Activated T-cell treated with anti-CD3 and anti-CD28 coated beads for 4 hours (primary cell): ENCODE results near the gene SRA1.

Experiments
- DNase-seq: peaks from one replicate; pipeline ENCODE4 v3.0.0-alpha.2; 2020

The SRA1 gene

DNA sequence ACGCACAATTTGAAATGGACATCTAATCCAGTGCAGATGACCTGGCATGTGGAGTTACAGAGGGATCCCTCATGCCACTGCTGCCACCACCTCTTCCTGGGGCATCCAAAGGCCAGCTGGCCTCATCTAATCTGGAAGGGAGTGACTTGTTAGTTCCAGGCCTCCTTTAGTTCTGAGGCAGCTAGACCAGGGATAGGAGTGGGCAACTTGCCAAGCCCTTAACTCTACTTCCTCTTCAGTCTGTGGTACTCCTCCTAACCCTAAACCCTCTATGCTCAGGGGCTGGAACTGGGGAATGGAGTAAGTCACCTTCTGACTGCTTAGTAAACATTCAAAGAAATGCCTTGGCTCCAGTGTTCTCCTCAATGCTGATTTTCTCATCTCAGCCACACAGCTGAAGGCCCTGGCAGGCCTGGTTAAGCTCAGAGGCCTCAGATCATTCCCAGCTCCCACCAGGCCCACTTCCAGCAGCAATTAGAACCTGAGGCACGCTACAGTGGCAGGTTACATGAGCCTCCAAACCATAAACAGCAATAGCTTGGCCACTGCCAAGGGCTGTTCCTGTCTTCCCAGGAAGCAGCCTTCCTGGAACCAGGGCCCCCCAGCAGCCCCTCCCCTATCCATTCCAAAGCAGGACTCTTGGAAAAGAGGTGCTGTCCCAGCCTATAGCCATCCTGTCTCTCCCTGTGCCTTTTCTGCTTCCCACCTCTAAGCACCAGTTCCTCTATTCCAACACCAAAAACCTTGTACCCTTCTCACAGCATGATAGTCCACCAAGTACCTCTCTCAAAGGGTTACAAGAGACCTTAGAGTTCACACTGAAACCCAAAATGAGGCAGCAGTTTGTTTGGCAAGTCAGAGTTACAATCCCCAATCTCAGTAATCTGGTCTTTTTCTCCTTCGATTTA, 7.8 kb downstream of the SRA1 start:
- no peak for DNase-seq

DNA sequence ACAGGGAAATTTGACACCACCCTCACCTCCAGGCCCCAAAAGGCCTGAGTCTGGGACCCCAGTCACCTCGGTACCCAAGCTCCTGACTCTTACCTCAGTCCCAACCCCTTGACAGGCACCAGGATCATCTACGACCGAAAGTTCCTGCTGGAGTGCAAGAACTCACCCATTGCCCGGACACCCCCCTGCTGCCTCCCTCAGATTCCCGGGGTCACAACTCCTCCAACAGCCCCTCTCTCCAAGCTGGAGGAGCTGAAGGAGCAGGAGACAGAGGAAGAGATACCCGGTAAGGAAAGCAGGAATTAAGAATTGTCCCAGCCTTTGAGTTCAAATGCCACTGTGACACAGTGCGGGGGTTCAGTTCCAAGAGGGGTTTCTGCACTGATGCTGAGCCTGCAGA, 8.5 kb downstream of the SRA1 start:
- no peak for DNase-seq

DNA sequence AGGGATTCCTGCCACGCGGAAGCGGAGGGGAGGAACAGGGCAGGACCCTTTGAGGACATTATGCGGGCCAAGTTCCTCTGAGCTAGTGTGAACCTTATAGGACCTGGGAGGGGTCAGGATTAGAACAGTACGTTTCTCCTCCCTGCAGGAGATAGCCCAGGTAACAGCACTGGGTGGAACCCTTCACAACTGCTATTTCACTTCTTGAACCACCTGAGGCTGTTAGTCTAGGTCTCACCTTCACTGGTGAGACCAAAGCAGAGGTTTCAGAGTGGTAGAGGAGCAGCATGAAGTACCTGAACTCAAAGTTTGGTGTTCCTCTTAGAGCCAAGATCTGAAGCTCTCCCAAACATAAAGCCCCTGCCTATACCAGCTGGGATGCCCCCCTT, 9.0 kb downstream of the SRA1 start:
- DNase-seq: no peak

DNA sequence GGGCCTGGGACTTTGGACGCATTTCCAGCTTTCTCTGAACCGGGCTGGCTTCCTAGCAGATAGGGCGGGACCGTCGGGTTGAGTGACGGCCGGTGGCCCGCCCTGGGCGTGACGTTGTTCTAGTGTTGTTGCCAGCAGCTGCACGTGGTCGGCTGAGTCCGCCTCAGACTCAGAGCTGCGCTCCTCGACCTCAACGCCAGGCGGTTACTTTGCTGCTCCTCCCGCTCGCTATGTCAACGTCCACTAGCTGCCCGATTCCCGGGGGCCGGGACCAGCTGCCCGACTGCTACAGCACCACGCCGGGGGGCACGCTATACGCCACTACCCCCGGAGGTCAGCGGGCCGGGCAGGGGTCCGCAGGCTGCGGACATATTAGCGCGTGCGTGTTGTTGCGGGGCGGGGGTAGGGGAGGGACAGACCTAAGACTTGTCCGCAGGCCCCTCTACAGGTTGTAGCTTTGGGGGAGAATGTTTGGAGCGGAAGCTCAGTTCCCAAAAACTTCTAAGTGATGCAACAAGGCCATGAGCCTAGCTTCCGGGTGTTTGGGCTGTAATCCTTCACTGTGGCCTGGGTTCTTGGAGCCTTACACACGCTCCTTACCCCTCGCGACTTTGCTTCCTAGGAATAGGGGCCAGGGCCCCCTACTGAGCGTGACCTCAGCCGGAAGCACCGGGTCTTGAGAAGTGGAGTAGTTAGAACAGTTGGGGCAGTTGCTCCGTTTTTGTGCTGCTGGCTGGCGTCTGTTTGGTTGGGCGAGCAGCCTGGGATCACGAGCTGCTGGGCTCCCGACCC, 9.6 kb downstream of the SRA1 start, which contains the start of gene EIF4EBP3:
Gene EIF4EBP3 (plus strand): TSS at position 155 of the 792 bp plus-strand sequence. CDS start 76 bp downstream, at position 231.
- peak; percentile 76 for DNase-seq

DNA sequence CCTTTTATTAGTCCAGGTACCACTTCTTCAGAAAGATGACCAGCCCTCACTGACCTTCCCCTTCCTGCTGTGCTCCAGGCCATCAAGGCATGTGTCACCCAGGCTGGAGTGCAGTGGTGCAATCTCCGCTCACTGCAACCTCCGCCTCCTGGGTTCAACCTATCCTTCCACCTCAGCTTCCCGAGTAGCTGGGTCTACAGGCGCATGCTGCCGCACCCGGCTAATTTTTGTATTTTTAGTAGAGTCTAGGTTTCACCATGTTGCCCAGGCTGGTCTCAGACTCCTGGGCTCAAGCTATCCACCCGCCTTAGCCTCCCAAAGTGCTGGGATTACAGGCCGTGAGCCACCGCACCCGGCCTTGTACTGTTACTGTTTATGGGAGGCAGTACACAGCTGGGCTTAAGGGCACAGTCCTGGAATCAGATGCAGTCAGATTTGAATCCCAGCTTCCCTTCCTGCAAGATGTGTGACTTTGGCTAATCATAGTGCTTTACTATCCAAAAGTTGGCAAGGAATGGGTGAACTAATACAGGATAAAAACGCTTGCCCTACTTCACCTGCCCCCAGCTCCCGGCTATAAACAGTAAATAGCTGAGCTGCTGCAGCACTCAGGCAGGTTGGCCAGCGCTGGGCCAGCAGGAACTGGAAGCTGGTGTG, 10.3 kb downstream of the SRA1 start:
- DNase-seq: no peak

DNA sequence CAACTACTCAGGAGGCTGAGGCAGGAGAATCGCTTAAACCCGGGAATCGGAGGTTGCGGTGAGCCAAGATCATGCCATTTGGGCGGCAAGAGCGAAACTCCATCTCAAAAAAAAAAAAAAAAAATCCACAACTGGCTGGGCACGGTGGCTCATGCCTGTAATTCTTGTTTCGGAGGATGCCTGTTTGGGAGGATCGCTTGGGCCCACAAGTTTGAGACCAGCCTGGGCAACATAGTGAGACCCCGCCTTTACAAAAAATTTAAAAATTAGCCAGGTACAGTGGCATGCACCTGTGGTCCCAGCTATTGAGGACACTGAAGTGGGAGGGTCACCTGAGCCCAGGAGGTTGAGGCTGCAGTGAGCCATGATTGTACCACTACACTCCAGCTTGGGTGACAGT, 11.7 kb downstream of the SRA1 start:
- DNase-seq: no peak

DNA sequence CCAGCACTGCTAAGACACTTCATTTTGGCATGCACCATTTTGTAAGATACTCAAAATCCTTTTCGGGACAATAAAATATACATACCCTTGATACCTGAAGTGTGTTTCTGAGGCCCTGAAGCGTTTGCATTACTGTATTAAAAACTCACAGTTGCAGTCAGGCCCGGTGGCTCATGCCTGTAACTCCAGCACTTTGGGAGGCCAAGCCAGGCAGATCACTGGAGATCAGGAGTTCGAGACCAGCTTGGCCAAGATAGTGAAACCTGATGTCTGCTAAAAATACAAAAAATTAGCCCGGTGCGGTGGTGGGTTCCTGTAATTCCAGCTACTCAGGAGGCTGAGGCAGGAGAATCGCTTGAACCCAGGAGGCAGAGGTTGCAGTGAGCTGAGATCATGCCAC, 12.3 kb downstream of the SRA1 start:
- DNase-seq: no peak

DNA sequence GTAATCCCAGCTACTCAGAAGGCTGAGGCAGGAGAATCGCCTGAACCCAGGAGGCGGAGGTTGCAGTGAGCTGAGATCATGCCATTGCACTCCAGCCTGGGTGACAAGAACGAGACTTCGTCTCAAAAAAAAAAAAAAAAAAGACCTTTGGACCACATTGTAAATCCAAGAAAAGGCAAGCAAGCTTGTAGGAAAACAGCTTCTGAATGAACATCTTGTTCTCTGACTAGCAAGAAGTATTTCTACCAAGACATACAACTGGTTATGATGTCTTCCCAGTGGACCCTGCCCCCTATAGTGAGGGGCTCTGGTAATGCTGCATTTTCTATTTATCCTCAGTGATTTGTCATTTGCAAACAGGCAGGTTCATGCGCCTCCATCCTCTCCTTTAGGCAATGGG, 14.3 kb downstream of the SRA1 start:
- DNase-seq: no peak

DNA sequence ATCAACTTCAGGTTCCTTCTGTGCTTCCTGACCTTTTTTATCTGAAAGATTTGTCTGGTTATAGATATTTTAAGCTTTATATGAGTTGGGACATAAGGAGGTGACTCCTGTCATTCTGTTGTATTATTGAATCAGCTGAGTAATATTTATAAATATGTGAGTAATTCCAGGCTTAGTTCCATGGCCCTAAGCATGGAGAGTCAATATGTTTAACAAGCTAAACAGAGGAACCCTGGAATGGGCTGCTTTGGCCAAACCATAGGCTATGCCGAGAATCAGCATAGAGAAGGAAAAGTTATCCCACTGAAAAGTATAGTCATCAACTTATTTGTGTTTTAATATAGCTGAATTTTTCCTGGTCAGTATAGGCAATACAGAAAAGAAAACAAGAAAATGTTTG, 17.0 kb downstream of the SRA1 start:
- no peak for DNase-seq

DNA sequence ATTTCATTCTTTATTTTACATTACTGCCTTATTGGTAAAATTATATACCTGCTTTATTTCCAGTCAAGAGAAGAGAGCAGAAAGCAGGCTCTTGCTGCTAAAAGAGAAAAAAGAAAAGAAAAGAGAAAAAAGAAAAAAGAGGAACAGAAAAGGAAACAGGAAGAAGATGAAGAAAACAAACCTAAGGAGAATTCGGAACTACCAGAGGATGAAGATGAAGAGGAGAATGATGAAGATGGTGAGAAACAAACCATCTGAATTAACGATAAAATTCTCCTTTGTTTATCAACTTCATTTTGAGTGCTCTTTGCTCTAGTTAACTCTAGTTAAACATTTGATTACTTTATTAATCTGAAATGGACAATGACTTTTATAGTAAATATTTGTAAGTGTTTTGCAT, 33.3 kb downstream of the SRA1 start:
- DNase-seq: no peak

DNA sequence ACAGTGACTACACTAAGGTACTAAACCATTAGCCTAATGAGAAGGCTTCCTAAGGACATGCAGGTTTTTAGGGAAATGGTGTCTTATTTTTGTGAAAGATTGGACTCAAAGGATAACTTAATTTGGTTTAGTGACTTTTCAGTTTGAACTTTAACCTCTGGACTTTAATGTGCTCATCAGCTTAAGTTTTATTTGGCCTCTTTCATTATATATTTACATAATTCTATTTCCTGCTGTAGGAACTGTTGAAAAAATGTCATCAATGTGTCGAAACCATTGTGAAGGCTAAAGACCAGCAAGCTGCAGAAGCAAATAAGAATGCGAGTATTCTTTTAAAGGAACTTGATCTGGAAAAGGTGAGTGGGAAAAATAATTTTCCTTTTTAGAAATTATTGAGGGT, 44.1 kb downstream of the SRA1 start:
- no peak for DNase-seq

DNA sequence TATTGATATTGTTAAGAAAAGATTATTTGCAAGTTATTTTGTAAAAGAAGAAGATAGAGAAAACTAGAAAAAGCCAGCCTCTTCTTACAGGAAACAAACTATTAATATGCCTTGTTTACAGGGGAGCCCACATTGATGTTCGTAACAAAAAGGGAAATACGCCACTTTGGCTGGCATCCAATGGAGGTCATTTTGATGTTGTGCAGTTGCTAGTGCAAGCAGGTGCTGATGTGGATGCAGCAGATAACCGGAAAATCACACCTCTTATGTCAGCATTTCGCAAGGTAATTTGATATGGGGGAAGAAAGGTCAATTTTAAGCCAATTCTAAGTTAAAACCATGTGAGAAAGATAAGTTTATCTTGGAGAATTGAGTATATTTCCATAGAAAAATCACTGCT, 47.4 kb downstream of the SRA1 start:
- no peak for DNase-seq

DNA sequence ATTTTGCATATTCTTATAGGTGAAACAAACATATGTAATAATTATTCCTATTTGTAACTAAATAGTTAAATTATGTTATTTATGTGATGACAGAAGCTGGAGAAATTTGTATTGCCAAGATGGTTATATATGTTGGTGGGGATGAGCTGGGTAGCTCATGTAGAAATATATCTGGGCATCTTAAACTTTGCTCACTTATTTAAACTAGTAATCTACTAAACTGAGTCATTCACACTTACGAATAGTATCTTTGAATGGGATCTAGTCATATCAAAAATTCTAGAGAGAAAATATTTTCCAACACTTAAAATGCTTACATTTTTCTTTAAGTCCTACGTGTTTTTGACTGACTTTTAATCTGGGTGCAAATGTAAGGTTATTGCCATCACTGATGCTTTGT, 54.4 kb downstream of the SRA1 start:
- no peak for DNase-seq
